Measurements from ENCODE around the gene NUMB. TPM values are rescaled to one million over a fixed set of nuclear protein-coding genes. Genes with fewer than 3 reads are reported as not detected.

Gene NUMB
- total RNA-seq, 1 donor from 2014 or later, result 33.1 TPM

GRCh38 chr14:73261520-73262426 is 196.6 kb downstream of the NUMB start:
- TF ChIP-seq CTCF (IDR thresholded peaks at IDR 0.05; ENCODE audit: insufficient read depth, low read length, poor library complexity, severe bottlenecking), result no peak
- H3K4me3 ChIP-seq (ENCODE audit: low read depth, low read length), result no peak overlapping the region
- H3K27me3 ChIP-seq (ENCODE audit: control insufficient read depth, insufficient read depth, low read length), result no peaks in the 10 kb centered on the region
- DNase-seq (ENCODE audit: low read depth), result no peak
- H3K36me3 ChIP-seq (ENCODE audit: control insufficient read depth, insufficient read depth, low read length), result peaks cover 3% of the 10 kb centered on the region

- peaks cover 1% of the 10 kb centered on the region for H3K36me3 ChIP-seq (ENCODE audit: control insufficient read depth, insufficient read depth, low read length)
- no peak for DNase-seq (ENCODE audit: low read depth)
- H3K27me3 ChIP-seq (ENCODE audit: control insufficient read depth, insufficient read depth, low read length), result no peaks in the 10 kb centered on the region
- no peak overlapping the region for H3K4me3 ChIP-seq (ENCODE audit: low read depth, low read length)
- TF ChIP-seq CTCF (IDR thresholded peaks at IDR 0.05; ENCODE audit: insufficient read depth, low read length, poor library complexity, severe bottlenecking), result no peak
Observed at GRCh38 chr14:73261075-73261474, 197.3 kb downstream of the NUMB start.

GRCh38 chr14:73260574-73260973 is 197.8 kb downstream of the NUMB start:
- TF ChIP-seq CTCF (IDR thresholded peaks at IDR 0.05; ENCODE audit: insufficient read depth, low read length, poor library complexity, severe bottlenecking), result no peak
- Histone ChIP-seq H3K4me3 (ENCODE audit: low read depth, low read length) (no peak overlapping the region), H3K36me3 (ENCODE audit: control insufficient read depth, insufficient read depth, low read length) (peaks cover 1% of the 10 kb centered on the region), H3K27me3 (ENCODE audit: control insufficient read depth, insufficient read depth, low read length) (no peaks in the 10 kb centered on the region)
- no peak for DNase-seq (ENCODE audit: low read depth)

GRCh38 chr14:73259837-73260236 is 198.5 kb downstream of the NUMB start:
- TF ChIP-seq CTCF (IDR thresholded peaks at IDR 0.05; ENCODE audit: insufficient read depth, low read length, poor library complexity, severe bottlenecking), result no peak
- no peaks in the 10 kb centered on the region for H3K27me3 ChIP-seq (ENCODE audit: control insufficient read depth, insufficient read depth, low read length)
- no peak overlapping the region for H3K4me3 ChIP-seq (ENCODE audit: low read depth, low read length)
- peaks cover 1% of the 10 kb centered on the region for H3K36me3 ChIP-seq (ENCODE audit: control insufficient read depth, insufficient read depth, low read length)
- no peak for DNase-seq (ENCODE audit: low read depth)

GRCh38 chr14:73258845-73259611 is 199.3 kb downstream of the NUMB start:
- no peak for TF ChIP-seq CTCF (IDR thresholded peaks at IDR 0.05; ENCODE audit: insufficient read depth, low read length, poor library complexity, severe bottlenecking)
- Histone ChIP-seq H3K4me3 (ENCODE audit: low read depth, low read length) (no peak overlapping the region), H3K27me3 (ENCODE audit: control insufficient read depth, insufficient read depth, low read length) (no peaks in the 10 kb centered on the region), H3K36me3 (ENCODE audit: control insufficient read depth, insufficient read depth, low read length) (peaks cover 1% of the 10 kb centered on the region)
- no peak for DNase-seq (ENCODE audit: low read depth)

All from kidney epithelial cell (primary cell).